Tibial artery (tissue), 4 donors: Measurements from ENCODE around the gene ECT2.
A peak's percentile ranks its signal among the peaks of the same experiment; 100 is the strongest.
"Not testable (repeated sequence)": the region's sequence is repeated elsewhere in the genome, so short reads cannot be mapped to it uniquely, and the experiment has no call there.

ENCODE experiments used
- DNase-seq, 2 donors: peaks; one replicate each; pipeline ENCODE4 v3.0.0-alpha.2; 2019
- H3K27ac ChIP-seq, 2 donors: fragments of 200-600 bp; sonication (generic) in 1 of 2; 1 replicate in 1 of 2; 2 replicates in 1 of 2; pipeline ENCODE4 v1.5.1; 2018 to 2019; ENCODE audit warnings: mild to moderate bottlenecking in 1 of 2
- H3K27me3 ChIP-seq, 2 donors: fragments of 200-600 bp; sonication (generic) in 1 of 2; one replicate each; pipeline versions ENCODE4 v1.5.1 to v1.6.0; 2016 to 2019
- H3K36me3 ChIP-seq, 3 donors: fragments of 200-600 bp; sonication (generic) in 2 of 3; one replicate each; pipeline ENCODE4 v1.5.1; 2016 to 2019; ENCODE audit warnings: mild to moderate bottlenecking in 2 of 3
- H3K4me1 ChIP-seq, 4 donors: fragments of 200-600 bp; sonication (generic) in 2 of 4; 1 replicate in 3 of 4; 2 replicates in 1 of 4; pipeline ENCODE4 v1.5.1; 2016 to 2019
- H3K4me3 ChIP-seq, 2 donors: fragments of 200-600 bp; sonication (generic) in 1 of 2; 1 replicate in 1 of 2; 2 replicates in 1 of 2; pipeline ENCODE4 v1.5.1; 2018 to 2019; ENCODE audit warnings: mild to moderate bottlenecking in 2 of 2
- H3K9me3 ChIP-seq, 3 donors: fragments of 200-600 bp; sonication (generic) in 1 of 3; one replicate each; pipeline ENCODE4 v1.5.1; 2016 to 2019
- CTCF ChIP-seq, 2 experiments: fragments of 200-600 bp in 1 of 2; fragments of 450-650 bp in 1 of 2; IDR thresholded peaks; one replicate each; pipeline ENCODE4 v1.5.1; 2017 to 2019; ENCODE audit warnings: antibody characterized with exemption in 2 of 2, mild to moderate bottlenecking in 1 of 2, moderate library complexity in 1 of 2
- intact Hi-C: fragments of 100-400 bp; cut with DNase I; formaldehyde crosslinking; loops from one replicate; pipeline ENCODE4 v1.15.0; 2023; ENCODE audit warnings: low total_unique reads

ECT2 gene, protein sequence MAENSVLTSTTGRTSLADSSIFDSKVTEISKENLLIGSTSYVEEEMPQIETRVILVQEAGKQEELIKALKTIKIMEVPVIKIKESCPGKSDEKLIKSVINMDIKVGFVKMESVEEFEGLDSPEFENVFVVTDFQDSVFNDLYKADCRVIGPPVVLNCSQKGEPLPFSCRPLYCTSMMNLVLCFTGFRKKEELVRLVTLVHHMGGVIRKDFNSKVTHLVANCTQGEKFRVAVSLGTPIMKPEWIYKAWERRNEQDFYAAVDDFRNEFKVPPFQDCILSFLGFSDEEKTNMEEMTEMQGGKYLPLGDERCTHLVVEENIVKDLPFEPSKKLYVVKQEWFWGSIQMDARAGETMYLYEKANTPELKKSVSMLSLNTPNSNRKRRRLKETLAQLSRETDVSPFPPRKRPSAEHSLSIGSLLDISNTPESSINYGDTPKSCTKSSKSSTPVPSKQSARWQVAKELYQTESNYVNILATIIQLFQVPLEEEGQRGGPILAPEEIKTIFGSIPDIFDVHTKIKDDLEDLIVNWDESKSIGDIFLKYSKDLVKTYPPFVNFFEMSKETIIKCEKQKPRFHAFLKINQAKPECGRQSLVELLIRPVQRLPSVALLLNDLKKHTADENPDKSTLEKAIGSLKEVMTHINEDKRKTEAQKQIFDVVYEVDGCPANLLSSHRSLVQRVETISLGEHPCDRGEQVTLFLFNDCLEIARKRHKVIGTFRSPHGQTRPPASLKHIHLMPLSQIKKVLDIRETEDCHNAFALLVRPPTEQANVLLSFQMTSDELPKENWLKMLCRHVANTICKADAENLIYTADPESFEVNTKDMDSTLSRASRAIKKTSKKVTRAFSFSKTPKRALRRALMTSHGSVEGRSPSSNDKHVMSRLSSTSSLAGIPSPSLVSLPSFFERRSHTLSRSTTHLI

GRCh38 chr3:172750368-172751174, at the start of gene ECT2:
ECT2 (plus strand) TSS chr3:172750726; CDS start chr3:172754531, 3,805 bp downstream.
- H3K27me3 ChIP-seq: no peaks in the 10 kb centered on the region
- peak within 1 kb of the TSS; percentile 76 for H3K27ac ChIP-seq
- no peaks in the 10 kb centered on the region for H3K9me3 ChIP-seq
- DNase-seq: peak; percentile 99 to 100
- intact Hi-C loops: no loop called here
- H3K4me3 ChIP-seq: peak within 1 kb of the TSS; percentile 73 to 84
- TF ChIP-seq CTCF (IDR thresholded peaks at IDR 0.05): peak; percentile 62 to 72
- H3K36me3 ChIP-seq: no peaks in the 10 kb centered on the region
- peaks cover 0 to 18% (median 11%) of the 10 kb centered on the region in 4 donors for H3K4me1 ChIP-seq

GRCh38 chr3:172700936-172701455, 49.5 kb upstream of the ECT2 start:
- H3K4me1 ChIP-seq: peaks cover 0 to 21% (median 4%) of the 10 kb centered on the region in 4 donors
- no peak for DNase-seq
- no peaks in the 10 kb centered on the region for H3K27me3 ChIP-seq
- no peaks in the 10 kb centered on the region for H3K9me3 ChIP-seq
- no peak overlapping the region for H3K4me3 ChIP-seq
- no peak overlapping the region for H3K27ac ChIP-seq
- no peak for TF ChIP-seq CTCF (IDR thresholded peaks at IDR 0.05)
- intact Hi-C loops: no loop called here
- no peaks in the 10 kb centered on the region for H3K36me3 ChIP-seq

DNA sequence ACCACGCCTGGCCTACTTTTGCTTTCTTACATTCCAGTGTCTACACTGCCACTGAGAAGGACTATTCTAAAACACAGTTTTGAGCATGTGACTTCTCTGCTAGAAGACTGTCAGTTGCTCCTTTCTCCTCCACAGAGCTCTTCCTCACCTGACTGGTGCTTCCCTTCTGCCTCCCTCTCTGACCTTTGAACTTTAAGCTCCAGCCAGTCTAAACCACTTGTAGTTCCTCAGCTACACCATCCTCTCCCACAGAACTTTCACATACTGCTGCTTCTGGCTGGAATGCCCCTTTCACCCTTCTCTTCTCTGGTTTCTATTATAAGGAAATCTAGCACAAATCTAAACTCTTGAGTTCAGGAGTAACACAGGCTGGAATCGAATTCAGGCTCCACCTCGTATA, 48.8 kb upstream of the ECT2 start:
- no peak for DNase-seq
- no peak overlapping the region for H3K27ac ChIP-seq
- no peak overlapping the region for H3K4me3 ChIP-seq
- H3K27me3 ChIP-seq: no peaks in the 10 kb centered on the region
- H3K9me3 ChIP-seq: no peaks in the 10 kb centered on the region
- no peak for TF ChIP-seq CTCF (IDR thresholded peaks at IDR 0.05)
- no peaks in the 10 kb centered on the region for H3K36me3 ChIP-seq
- peaks cover 0 to 21% (median 4%) of the 10 kb centered on the region in 4 donors for H3K4me1 ChIP-seq
- intact Hi-C loops: no loop called here

DNA sequence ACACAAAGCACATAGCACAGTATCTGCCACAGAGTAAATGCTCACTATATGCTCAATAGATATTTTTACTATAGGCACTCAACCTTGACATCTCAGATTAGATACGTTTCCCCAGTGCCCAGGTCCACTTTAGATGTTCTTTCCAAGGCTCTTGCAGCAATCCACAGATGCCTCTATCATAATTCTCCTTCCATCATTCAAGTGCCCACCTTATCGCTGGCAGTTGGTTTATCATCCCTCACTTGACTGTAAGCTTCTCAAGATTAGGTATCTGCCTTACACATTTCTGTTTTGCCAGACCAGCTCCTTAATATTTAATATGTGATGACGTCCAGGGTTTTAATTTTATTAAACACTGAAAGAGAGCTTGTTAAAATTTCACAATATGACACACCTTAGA, 48.3 kb upstream of the ECT2 start:
- intact Hi-C loops: no loop called here
- Histone ChIP-seq H3K4me1 (peaks cover 0 to 21% (median 4%) of the 10 kb centered on the region in 4 donors), H3K27me3 (no peaks in the 10 kb centered on the region), H3K4me3 (no peak overlapping the region), H3K36me3 (no peaks in the 10 kb centered on the region), H3K9me3 (no peaks in the 10 kb centered on the region), H3K27ac (no peak overlapping the region)
- no peak for DNase-seq
- TF ChIP-seq CTCF (IDR thresholded peaks at IDR 0.05): no peak

GRCh38 chr3:172702731-172703130, 47.8 kb upstream of the ECT2 start:
- H3K4me1 ChIP-seq: peaks cover 0 to 23% (median 4%) of the 10 kb centered on the region in 4 donors
- H3K9me3 ChIP-seq, H3K36me3 ChIP-seq, intact Hi-C loops, H3K4me3 ChIP-seq, H3K27me3 ChIP-seq, H3K27ac ChIP-seq, DNase-seq: not testable (repeated sequence)
